Right lobe of liver (tissue), 6 donors: ENCODE results near the gene TTC39A. TPM values are rescaled to one million over a fixed set of nuclear protein-coding genes. Genes with fewer than 3 reads are reported as not detected.

Source experiments
- ATAC-seq, 4 donors: fragments of 200-7000 bp; cut with Tn5 transposase; one replicate each; pipeline ENCODE4 v1.9.1; 2020; ENCODE audit warnings: mild to moderate bottlenecking in 4 of 4, moderate library complexity in 4 of 4
- DNase-seq, 3 donors: peaks; one replicate each; pipeline ENCODE4 v3.0.0-alpha.2; 2020
- H3K27ac ChIP-seq, 3 donors: fragments of 200-600 bp; one replicate each; pipeline ENCODE4 v1.8.0; 2022
- H3K27me3 ChIP-seq, 2 donors: fragments of 200-600 bp; one replicate each; pipeline ENCODE4 v1.8.0; 2022
- H3K36me3 ChIP-seq, 4 donors: fragments of 200-600 bp; sonication (generic) in 1 of 4; one replicate each; pipeline versions ENCODE4 v1.5.1 to v1.8.0; 2017 to 2022; ENCODE audit warnings: control low read depth in 1 of 4
- H3K4me1 ChIP-seq, 4 donors: fragments of 200-600 bp; sonication (generic) in 1 of 4; one replicate each; pipeline versions ENCODE4 v1.5.1 to v1.8.0; 2017 to 2022; ENCODE audit warnings: control low read depth in 1 of 4
- H3K4me3 ChIP-seq, 3 donors: fragments of 200-600 bp; one replicate each; pipeline ENCODE4 v1.8.0; 2022
- H3K9me3 ChIP-seq, 4 donors: fragments of 200-600 bp; sonication (generic) in 1 of 4; one replicate each; pipeline versions ENCODE4 v1.5.1 to v1.8.0; 2017 to 2022; ENCODE audit warnings: control low read depth in 1 of 4
- CTCF ChIP-seq, 4 donors: fragments of 200-600 bp in 3 of 4; fragments of 450-650 bp in 1 of 4; IDR thresholded peaks; one replicate each; pipeline versions ENCODE4 v1.5.1 to v1.8.0; 2016 to 2022; ENCODE audit warnings: antibody characterized with exemption in 4 of 4, mild to moderate bottlenecking in 2 of 4
- POLR2A ChIP-seq: fragments of 450-650 bp; IDR thresholded peaks from one replicate; pipeline ENCODE4 v1.6.1; 2017; ENCODE audit warnings: antibody characterized with exemption, mild to moderate bottlenecking
- WGBS: methylation state at CpG from one replicate; pipeline ENCODE4 v1.1.6; 2018; ENCODE audit warnings: low coverage, low lambda C conversion rate; ENCODE audit not compliant: insufficient coverage; ENCODE audit errors: missing lambda C conversion rate; 5-methylcytosine and 5-hydroxymethylcytosine counted together
- intact Hi-C, 2 donors: fragments of 100-400 bp; cut with DNase I; formaldehyde crosslinking; loops; one replicate each; pipeline versions ENCODE4 v1.11.2 to v1.14.1; 2022
- total RNA-seq, 6 experiments: library from RNA; depleted of rRNA in 2 of 6; stranded (reverse); fragments of >200 nt in 2 of 6; fragmentation: NEBNext Ultra II Directional in 3 of 6; extraction: Animal tissue kit (Norgen Biotek cat#: 25700) in 3 of 6; gene quantifications; one replicate each; pipeline versions ENCODE4 v1.1.0 to v1.2.4, GENCODE V29; 2016 to 2023
- donor health status: DM: no; HTN: yes; CAD: no.
- donor health status: DM: no; HTN: no; CAD: no.
- donor health status: DM: no; HTN: no; CAD: no.
- donor health status: DM: no; HTN: yes; CAD: no.
- donor health status: DM: no; HTN: yes; CAD: no.

TTC39A gene
- total RNA-seq, 6 experiments from 2014 or later = 0.34 to 8.5 (median 3.4) TPM

GRCh38 chr1:51247499-51247898 is 82.9 kb downstream of the TTC39A start:
- intact Hi-C loops = no loop called here
- 27% methylated on average over 1 of the region's 1 CpG for WGBS
- H3K4me3 ChIP-seq = no peak overlapping the region
- H3K9me3 ChIP-seq = no peaks in the 10 kb centered on the region
- no peaks in the 10 kb centered on the region for H3K27me3 ChIP-seq
- no peak for DNase-seq
- ATAC-seq = peak in 1 of 4 donors; percentile 24
- H3K27ac ChIP-seq = no peak overlapping the region
- H3K36me3 ChIP-seq = no peaks in the 10 kb centered on the region
- TF ChIP-seq POLR2A = no peak
- no peak for TF ChIP-seq CTCF (IDR thresholded peaks at IDR 0.05)
- peaks cover 0 to 26% (median 0%) of the 10 kb centered on the region in 4 donors for H3K4me1 ChIP-seq

- H3K27ac ChIP-seq = no peak overlapping the region
- no peaks in the 10 kb centered on the region for H3K27me3 ChIP-seq
- H3K4me3 ChIP-seq = no peak overlapping the region
- H3K9me3 ChIP-seq = no peaks in the 10 kb centered on the region
- ATAC-seq (peak in 1 of 4 donors; percentile 6), DNase-seq (no peak)
- intact Hi-C loops = no loop called here
- TF ChIP-seq CTCF (IDR thresholded peaks at IDR 0.05) = no peak
- TF ChIP-seq POLR2A = no peak
- peaks cover 0 to 30% (median 0%) of the 10 kb centered on the region in 4 donors for H3K4me1 ChIP-seq
- 79% methylated on average over 2 of the region's 2 CpGs for WGBS
- H3K36me3 ChIP-seq = no peaks in the 10 kb centered on the region
Measured at GRCh38 chr1:51247022-51247421, 83.3 kb downstream of the TTC39A start.

- 87% methylated on average over 4 of the region's 4 CpGs for WGBS
- H3K27me3 ChIP-seq = no peaks in the 10 kb centered on the region
- peaks cover 0 to 50% (median 11%) of the 10 kb centered on the region in 4 donors for H3K4me1 ChIP-seq
- H3K4me3 ChIP-seq = no peak overlapping the region
- ATAC-seq (no peak), DNase-seq (no peak)
- TF ChIP-seq POLR2A = no peak
- no peak for TF ChIP-seq CTCF (IDR thresholded peaks at IDR 0.05)
- no peaks in the 10 kb centered on the region for H3K9me3 ChIP-seq
- no peaks in the 10 kb centered on the region for H3K36me3 ChIP-seq
- no peak overlapping the region for H3K27ac ChIP-seq
- intact Hi-C loops = no loop called here
Measured at GRCh38 chr1:51242546-51242945, 87.8 kb downstream of the TTC39A start.

GRCh38 chr1:51241119-51241518 is 89.2 kb downstream of the TTC39A start:
- no peak for TF ChIP-seq CTCF (IDR thresholded peaks at IDR 0.05)
- no peak for TF ChIP-seq POLR2A
- Histone ChIP-seq H3K4me3 (no peak overlapping the region), H3K9me3 (no peaks in the 10 kb centered on the region), H3K27me3 (no peaks in the 10 kb centered on the region), H3K4me1 (peaks cover 0 to 37% (median 11%) of the 10 kb centered on the region in 4 donors), H3K27ac (no peak overlapping the region), H3K36me3 (no peaks in the 10 kb centered on the region)
- 50% methylated on average over 1 of the region's 1 CpG for WGBS
- intact Hi-C loops = no loop called here
- ATAC-seq (no peak), DNase-seq (no peak)

GRCh38 chr1:51240084-51240483 is 90.3 kb downstream of the TTC39A start:
- DNase-seq = peak in 1 of 3 donors; percentile 65
- Histone ChIP-seq H3K9me3 (no peaks in the 10 kb centered on the region), H3K27ac (peak overlapping the region in 2 of 3 donors; percentile 38), H3K36me3 (no peaks in the 10 kb centered on the region), H3K27me3 (no peaks in the 10 kb centered on the region), H3K4me1 (peaks cover 0 to 39% (median 11%) of the 10 kb centered on the region in 4 donors), H3K4me3 (no peak overlapping the region)
- ATAC-seq = peak in 2 of 4 donors; percentile 9 to 17
- 60% methylated on average over 2 of the region's 2 CpGs for WGBS
- intact Hi-C loops = no loop called here
- TF ChIP-seq CTCF (IDR thresholded peaks at IDR 0.05) (no peak), POLR2A (no peak)
